Measurements from ENCODE around the gene ZNF207.
"Not testable (repeated sequence)": the region's sequence is repeated elsewhere in the genome, so short reads cannot be mapped to it uniquely, and the experiment has no call there.

Gene ZNF207

GRCh38 chr17:32388613-32389459 is 38.9 kb downstream of the ZNF207 start:
- H3K9me3 Mint-ChIP-seq: no peaks in the 10 kb centered on the region
- H3K36me3 Mint-ChIP-seq (ENCODE audit: low read depth): peaks cover 36% of the 10 kb centered on the region
- H3K27me3 Mint-ChIP-seq: no peaks in the 10 kb centered on the region
- peak overlapping the region; percentile 47 for H3K27ac Mint-ChIP-seq
- no peak overlapping the region for H3K4me3 Mint-ChIP-seq
- peaks cover 11% of the 10 kb centered on the region for H3K4me1 Mint-ChIP-seq (ENCODE audit: low read depth)
- no peak for DNase-seq

DNA sequence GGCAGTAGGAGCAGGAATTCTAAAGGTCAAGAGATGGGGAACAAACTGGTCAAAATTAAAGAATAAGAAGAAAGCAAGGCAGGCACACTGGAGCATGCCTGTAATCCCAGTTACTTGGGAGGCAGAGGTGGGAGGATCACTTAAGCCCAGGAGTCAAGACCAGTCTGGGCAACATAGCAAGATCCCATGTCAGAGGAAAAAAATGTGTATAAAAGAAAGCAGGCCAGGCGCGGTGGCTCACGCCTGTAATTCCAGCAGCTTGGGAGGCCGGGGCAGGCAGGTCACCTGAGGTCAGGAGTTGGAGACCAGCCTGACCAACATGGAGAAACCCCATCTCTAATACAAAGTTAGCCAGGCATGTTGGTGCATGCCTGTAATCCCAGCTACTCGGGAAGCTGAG is 43.9 kb downstream of the ZNF207 start:
- peak overlapping the region; percentile 0 for H3K27ac Mint-ChIP-seq
- H3K9me3 Mint-ChIP-seq: no peaks in the 10 kb centered on the region
- H3K36me3 Mint-ChIP-seq (ENCODE audit: low read depth): peaks cover 18% of the 10 kb centered on the region
- no peaks in the 10 kb centered on the region for H3K27me3 Mint-ChIP-seq
- no peak overlapping the region for H3K4me3 Mint-ChIP-seq
- peaks cover 7% of the 10 kb centered on the region for H3K4me1 Mint-ChIP-seq (ENCODE audit: low read depth)
- no peak for DNase-seq

- H3K27me3 Mint-ChIP-seq: no peaks in the 10 kb centered on the region
- H3K4me1 Mint-ChIP-seq (ENCODE audit: low read depth): peaks cover 7% of the 10 kb centered on the region
- H3K27ac Mint-ChIP-seq: peak overlapping the region; percentile 2
- no peak for DNase-seq
- H3K36me3 Mint-ChIP-seq (ENCODE audit: low read depth): peaks cover 9% of the 10 kb centered on the region
- no peaks in the 10 kb centered on the region for H3K9me3 Mint-ChIP-seq
- no peak overlapping the region for H3K4me3 Mint-ChIP-seq
These were observed 46.4 kb downstream of the ZNF207 start for GRCh38 chr17:32396343-32396742.

- Mint-ChIP-seq H3K4me3 (no peak overlapping the region), H3K4me1 (ENCODE audit: low read depth) (peaks cover 11% of the 10 kb centered on the region), H3K9me3 (no peaks in the 10 kb centered on the region), H3K36me3 (ENCODE audit: low read depth) (peaks cover 7% of the 10 kb centered on the region), H3K27ac (no peak overlapping the region), H3K27me3 (no peaks in the 10 kb centered on the region)
- no peak for DNase-seq
These were observed 49.0 kb downstream of the ZNF207 start for GRCh38 chr17:32398946-32399345.

GRCh38 chr17:32410085-32410484 is 60.1 kb downstream of the ZNF207 start:
- H3K36me3 Mint-ChIP-seq (ENCODE audit: low read depth); H3K4me1 Mint-ChIP-seq (ENCODE audit: low read depth); H3K4me3 Mint-ChIP-seq; H3K9me3 Mint-ChIP-seq; H3K27ac Mint-ChIP-seq; H3K27me3 Mint-ChIP-seq; DNase-seq: not testable (repeated sequence)

GRCh38 chr17:32426894-32427293 is 76.9 kb downstream of the ZNF207 start:
- no peak overlapping the region for H3K4me3 Mint-ChIP-seq
- H3K9me3 Mint-ChIP-seq: peaks cover 15% of the 10 kb centered on the region
- no peak overlapping the region for H3K27ac Mint-ChIP-seq
- peaks cover 6% of the 10 kb centered on the region for H3K36me3 Mint-ChIP-seq (ENCODE audit: low read depth)
- DNase-seq: no peak
- no peaks in the 10 kb centered on the region for H3K27me3 Mint-ChIP-seq
- no peaks in the 10 kb centered on the region for H3K4me1 Mint-ChIP-seq (ENCODE audit: low read depth)

DNA sequence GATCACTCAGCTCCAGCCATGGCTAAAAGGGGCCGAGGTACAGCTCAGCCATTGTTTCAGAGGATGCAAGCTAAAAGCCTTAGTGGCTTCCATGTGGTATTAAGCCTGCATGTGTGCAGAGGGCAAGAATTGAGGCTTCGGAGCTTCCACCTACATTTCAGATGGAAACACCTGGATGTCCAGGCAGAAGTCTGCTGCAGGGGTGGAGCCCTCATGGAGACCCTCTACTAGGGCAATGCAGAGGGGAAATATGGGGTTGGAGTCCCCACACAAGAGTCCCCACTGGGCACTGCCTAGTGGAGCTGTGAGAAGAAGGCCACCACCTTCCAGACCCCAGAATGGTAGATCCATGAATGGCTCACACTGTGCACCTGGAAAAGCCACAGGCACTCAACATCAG is 79.6 kb downstream of the ZNF207 start:
- Mint-ChIP-seq H3K36me3 (ENCODE audit: low read depth) (peaks cover 6% of the 10 kb centered on the region), H3K9me3 (peaks cover 15% of the 10 kb centered on the region), H3K27me3 (no peaks in the 10 kb centered on the region), H3K4me3 (no peak overlapping the region), H3K4me1 (ENCODE audit: low read depth) (no peaks in the 10 kb centered on the region), H3K27ac (no peak overlapping the region)
- no peak for DNase-seq

Measured in activated T-cell treated with anti-CD3 and anti-CD28 coated beads, Interleukin-2, amount 50 U/mL, for 24 hours (primary cell).